ENCODE measurements around the gene PKP2.

The PKP2 gene

DNA sequence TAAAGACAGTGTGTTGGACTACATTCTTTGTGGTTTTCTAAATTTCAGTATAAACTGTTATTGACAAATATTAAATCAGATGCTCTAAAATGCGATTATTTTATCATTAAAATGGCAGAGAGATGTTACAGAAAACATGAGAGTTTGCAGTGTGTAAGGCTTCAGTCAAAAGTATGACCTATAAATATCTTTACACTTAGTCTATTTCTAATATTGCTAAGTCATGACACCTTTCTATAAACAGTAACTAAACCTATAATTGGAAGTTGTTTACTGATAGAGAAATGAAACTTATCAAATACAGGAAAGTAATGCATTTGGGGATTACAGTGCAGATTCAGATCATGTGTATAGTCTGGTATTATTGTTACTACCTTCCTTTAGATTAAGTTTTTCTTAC lies 72.0 kb downstream of the PKP2 start:
- DNase-seq, result no peak

GRCh38 chr12:32822344-32822743 lies 74.2 kb downstream of the PKP2 start:
- Mint-ChIP-seq H3K27ac (no peak overlapping the region), H3K4me3 (no peak overlapping the region)

More for the DNA sequence above, 72.0 kb downstream of the PKP2 start:
- Mint-ChIP-seq H3K27ac (no peak overlapping the region), H3K9me3 (no peaks in the 10 kb centered on the region), H3K4me1 (no peaks in the 10 kb centered on the region), H3K4me3 (no peak overlapping the region), H3K36me3 (ENCODE audit: low read depth) (no peaks in the 10 kb centered on the region), H3K27me3 (peaks cover 2% of the 10 kb centered on the region)
- no peak for ATAC-seq

DNA sequence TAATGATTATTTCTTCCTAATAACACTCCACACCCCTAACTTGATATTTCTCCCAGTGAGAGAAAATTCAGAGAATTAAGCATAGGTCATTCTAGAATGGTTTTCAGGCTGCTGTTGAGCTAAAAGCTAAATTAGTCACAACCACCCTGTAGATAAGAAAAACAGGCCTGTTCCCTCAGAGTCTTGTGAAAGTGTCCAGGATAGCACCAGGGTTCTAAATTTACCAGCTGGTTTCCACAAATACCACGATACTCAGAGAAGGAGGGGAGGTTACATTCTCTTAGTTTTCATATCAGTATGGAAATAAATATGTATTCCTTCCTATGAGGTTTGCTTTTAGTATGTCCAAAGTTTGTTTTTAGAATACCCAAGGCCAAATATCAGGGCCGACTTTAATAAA lies 74.9 kb downstream of the PKP2 start:
- H3K4me3 Mint-ChIP-seq, result no peak overlapping the region
- ATAC-seq (no peak), DNase-seq (no peak)
- no peaks in the 10 kb centered on the region for H3K9me3 Mint-ChIP-seq
- H3K27me3 Mint-ChIP-seq, result peaks cover 6% of the 10 kb centered on the region
- no peaks in the 10 kb centered on the region for H3K36me3 Mint-ChIP-seq (ENCODE audit: low read depth)
- H3K4me1 Mint-ChIP-seq, result no peaks in the 10 kb centered on the region
- no peak overlapping the region for H3K27ac Mint-ChIP-seq

More at GRCh38 chr12:32822344-32822743, 74.2 kb downstream of the PKP2 start:
- no peaks in the 10 kb centered on the region for H3K9me3 Mint-ChIP-seq
- peaks cover 5% of the 10 kb centered on the region for H3K27me3 Mint-ChIP-seq
- no peak for ATAC-seq
- H3K36me3 Mint-ChIP-seq (ENCODE audit: low read depth), result no peaks in the 10 kb centered on the region
- no peak for DNase-seq
- no peaks in the 10 kb centered on the region for H3K4me1 Mint-ChIP-seq

DNA sequence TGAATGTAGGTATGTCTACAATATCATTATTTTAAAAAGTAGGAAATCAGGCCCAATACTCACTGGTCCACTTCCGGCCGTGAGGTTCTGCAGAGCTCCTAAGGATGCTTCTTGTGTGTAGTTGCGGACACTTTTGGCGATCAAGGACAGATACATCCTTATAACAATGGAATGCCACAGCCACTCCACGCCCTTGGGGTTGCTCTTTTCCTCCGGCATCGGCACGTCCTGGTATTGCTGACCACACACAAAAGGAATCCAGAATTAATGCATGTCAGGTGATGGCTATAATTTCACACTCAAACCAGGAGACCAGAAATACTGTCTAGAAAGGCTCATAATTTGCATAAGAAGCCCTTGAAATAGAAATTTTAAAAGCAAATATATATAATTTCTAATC lies 75.3 kb downstream of the PKP2 start:
- no peak overlapping the region for H3K4me3 Mint-ChIP-seq
- H3K27ac Mint-ChIP-seq, result no peak overlapping the region
- H3K27me3 Mint-ChIP-seq, result peaks cover 6% of the 10 kb centered on the region
- DNase-seq (no peak), ATAC-seq (no peak)
- no peaks in the 10 kb centered on the region for H3K4me1 Mint-ChIP-seq
- H3K9me3 Mint-ChIP-seq, result no peaks in the 10 kb centered on the region
- H3K36me3 Mint-ChIP-seq (ENCODE audit: low read depth), result no peaks in the 10 kb centered on the region

DNA sequence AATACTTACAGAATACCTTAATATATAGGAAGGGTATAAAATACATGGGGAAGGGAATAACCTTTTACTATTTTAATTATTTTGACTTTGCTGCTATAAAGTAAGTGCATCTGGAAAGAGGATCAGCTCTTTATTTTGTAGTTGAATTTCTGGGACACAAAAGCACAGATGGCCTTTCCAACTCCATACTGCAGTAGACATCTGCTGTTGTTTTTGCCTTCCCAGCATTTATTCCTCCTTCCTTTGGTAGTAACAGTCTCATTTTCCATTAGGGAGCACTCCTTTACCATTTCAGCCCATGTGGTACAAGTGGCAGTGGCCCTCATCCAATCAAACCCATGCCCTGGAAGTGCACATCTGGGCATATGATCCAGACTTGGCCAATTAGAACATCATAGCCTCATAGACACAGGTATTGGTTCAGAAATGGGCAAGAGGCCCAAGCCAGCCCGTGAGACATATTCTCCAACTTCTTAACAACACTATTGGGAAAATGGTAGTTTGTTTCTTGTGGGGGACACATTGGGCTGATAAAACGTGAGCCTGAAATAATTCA lies 76.1 kb downstream of the PKP2 start:
- H3K9me3 Mint-ChIP-seq, result no peaks in the 10 kb centered on the region
- ATAC-seq (no peak), DNase-seq (no peak)
- H3K4me1 Mint-ChIP-seq, result no peaks in the 10 kb centered on the region
- peaks cover 6% of the 10 kb centered on the region for H3K27me3 Mint-ChIP-seq
- no peak overlapping the region for H3K27ac Mint-ChIP-seq
- no peak overlapping the region for H3K4me3 Mint-ChIP-seq
- H3K36me3 Mint-ChIP-seq (ENCODE audit: low read depth), result no peaks in the 10 kb centered on the region

GRCh38 chr12:32819424-32819823 lies 77.2 kb downstream of the PKP2 start:
- Mint-ChIP-seq H3K9me3 (no peaks in the 10 kb centered on the region), H3K27me3 (peaks cover 8% of the 10 kb centered on the region), H3K4me1 (no peaks in the 10 kb centered on the region), H3K36me3 (ENCODE audit: low read depth) (no peaks in the 10 kb centered on the region), H3K27ac (no peak overlapping the region), H3K4me3 (no peak overlapping the region)
- ATAC-seq (no peak), DNase-seq (no peak)

DNA sequence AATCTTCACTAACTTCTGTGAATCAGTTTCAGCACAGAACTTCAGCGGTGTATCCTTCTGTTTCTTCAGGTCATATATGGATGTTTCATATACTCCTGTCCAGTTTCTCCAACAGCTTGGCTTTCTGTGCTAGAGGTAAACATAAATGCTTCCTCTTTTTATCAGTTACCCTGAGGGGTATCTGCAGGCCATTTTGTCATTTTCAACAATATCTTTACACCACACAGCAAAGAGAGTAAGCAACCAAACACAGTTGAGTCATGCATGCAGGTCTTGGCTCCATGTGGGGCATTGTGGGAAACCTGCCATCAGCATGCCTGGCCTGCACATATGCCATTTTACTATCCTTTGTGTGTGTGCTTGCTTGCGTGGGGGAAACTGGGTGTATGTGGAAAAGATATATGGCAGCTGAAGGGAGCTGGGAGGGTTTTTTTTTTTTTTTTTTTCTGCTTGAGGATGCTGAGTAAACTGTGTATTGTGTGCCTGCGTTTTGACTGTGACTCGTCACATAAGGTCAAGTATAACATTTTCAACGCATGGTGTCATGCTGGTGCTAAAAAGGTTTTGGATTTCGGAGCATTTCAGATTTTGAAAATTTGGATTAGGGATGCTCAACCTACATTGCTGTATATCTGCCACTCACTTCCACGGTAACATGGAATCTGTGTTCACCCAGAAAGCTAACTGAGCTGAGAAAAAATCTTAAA lies 84.7 kb downstream of the PKP2 start:
- no peak for ATAC-seq
- H3K4me1 Mint-ChIP-seq, result no peaks in the 10 kb centered on the region

DNA sequence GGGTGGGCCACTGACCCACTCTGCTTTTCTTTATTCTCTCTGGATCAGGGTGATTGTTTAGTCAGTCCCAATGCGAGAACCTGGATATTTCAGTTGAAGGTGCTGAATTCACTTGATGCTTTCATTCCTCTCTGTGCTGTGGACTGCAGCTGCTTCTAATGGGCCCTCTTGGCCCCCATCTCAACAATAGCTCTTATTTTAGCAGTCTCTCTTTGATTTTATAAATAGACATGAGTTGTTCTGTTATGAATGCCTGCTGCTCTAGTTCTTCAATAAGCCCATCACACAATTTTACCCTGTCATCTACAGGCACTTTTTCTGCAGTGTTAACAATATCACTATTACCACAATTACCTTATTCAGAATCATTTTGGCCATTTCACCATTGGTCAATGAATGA lies 86.7 kb downstream of the PKP2 start:
- H3K4me3 Mint-ChIP-seq, result no peak overlapping the region
- DNase-seq (no peak), ATAC-seq (no peak)
- peaks cover 2% of the 10 kb centered on the region for H3K27me3 Mint-ChIP-seq
- no peak overlapping the region for H3K27ac Mint-ChIP-seq
- no peaks in the 10 kb centered on the region for H3K4me1 Mint-ChIP-seq
- H3K9me3 Mint-ChIP-seq, result peaks cover 6% of the 10 kb centered on the region
- H3K36me3 Mint-ChIP-seq (ENCODE audit: low read depth), result no peaks in the 10 kb centered on the region

More for the DNA sequence above, 84.7 kb downstream of the PKP2 start:
- no peak overlapping the region for H3K4me3 Mint-ChIP-seq
- H3K36me3 Mint-ChIP-seq (ENCODE audit: low read depth), result no peaks in the 10 kb centered on the region
- no peak for DNase-seq
- H3K27ac Mint-ChIP-seq, result no peak overlapping the region
- H3K27me3 Mint-ChIP-seq, result peaks cover 4% of the 10 kb centered on the region
- H3K9me3 Mint-ChIP-seq, result peaks cover 6% of the 10 kb centered on the region

- Mint-ChIP-seq H3K27ac (no peak overlapping the region), H3K27me3 (peaks cover 2% of the 10 kb centered on the region), H3K4me1 (no peaks in the 10 kb centered on the region), H3K36me3 (ENCODE audit: low read depth) (no peaks in the 10 kb centered on the region), H3K4me3 (no peak overlapping the region), H3K9me3 (peaks cover 6% of the 10 kb centered on the region)
- ATAC-seq (no peak), DNase-seq (no peak)
Observed at GRCh38 chr12:32809196-32809595, 87.4 kb downstream of the PKP2 start.

- DNase-seq (no peak), ATAC-seq (no peak)
- no peak overlapping the region for H3K4me3 Mint-ChIP-seq
- H3K4me1 Mint-ChIP-seq, result no peaks in the 10 kb centered on the region
- no peaks in the 10 kb centered on the region for H3K36me3 Mint-ChIP-seq (ENCODE audit: low read depth)
- peaks cover 6% of the 10 kb centered on the region for H3K9me3 Mint-ChIP-seq
- H3K27ac Mint-ChIP-seq, result no peak overlapping the region
- peaks cover 2% of the 10 kb centered on the region for H3K27me3 Mint-ChIP-seq
Observed at GRCh38 chr12:32804301-32804700, 92.3 kb downstream of the PKP2 start.

- H3K4me3 Mint-ChIP-seq, result no peak overlapping the region
- no peaks in the 10 kb centered on the region for H3K4me1 Mint-ChIP-seq
- H3K27me3 Mint-ChIP-seq, result no peaks in the 10 kb centered on the region
- ATAC-seq (no peak), DNase-seq (no peak)
- H3K9me3 Mint-ChIP-seq, result no peaks in the 10 kb centered on the region
- H3K36me3 Mint-ChIP-seq (ENCODE audit: low read depth), result no peaks in the 10 kb centered on the region
- H3K27ac Mint-ChIP-seq, result no peak overlapping the region
Observed at GRCh38 chr12:32801269-32801980, 95.2 kb downstream of the PKP2 start.

DNA sequence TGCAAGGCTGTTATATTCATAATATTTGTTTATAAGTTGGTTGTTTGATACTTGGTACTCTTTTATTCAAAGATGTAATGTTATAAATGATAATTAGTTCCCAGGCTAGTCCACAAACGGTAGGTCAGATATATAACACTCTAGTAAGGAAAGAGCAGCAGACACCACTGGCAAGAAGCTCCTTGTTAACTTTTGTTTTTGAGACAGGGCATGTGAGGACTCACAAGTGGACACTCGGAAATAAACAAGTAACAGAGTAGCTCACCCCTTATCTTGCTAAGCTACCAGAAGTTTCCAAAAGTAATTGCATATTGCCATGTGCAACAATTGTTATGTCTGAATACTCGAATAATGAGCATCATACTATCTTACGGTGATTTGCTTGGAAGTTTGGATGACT lies 102.3 kb downstream of the PKP2 start:
- no peaks in the 10 kb centered on the region for H3K36me3 Mint-ChIP-seq (ENCODE audit: low read depth)
- H3K4me3 Mint-ChIP-seq, result no peak overlapping the region
- no peaks in the 10 kb centered on the region for H3K9me3 Mint-ChIP-seq
- H3K4me1 Mint-ChIP-seq, result no peaks in the 10 kb centered on the region
- ATAC-seq (no peak), DNase-seq (no peak)
- H3K27me3 Mint-ChIP-seq, result peaks cover 1% of the 10 kb centered on the region
- H3K27ac Mint-ChIP-seq, result no peak overlapping the region

DNA sequence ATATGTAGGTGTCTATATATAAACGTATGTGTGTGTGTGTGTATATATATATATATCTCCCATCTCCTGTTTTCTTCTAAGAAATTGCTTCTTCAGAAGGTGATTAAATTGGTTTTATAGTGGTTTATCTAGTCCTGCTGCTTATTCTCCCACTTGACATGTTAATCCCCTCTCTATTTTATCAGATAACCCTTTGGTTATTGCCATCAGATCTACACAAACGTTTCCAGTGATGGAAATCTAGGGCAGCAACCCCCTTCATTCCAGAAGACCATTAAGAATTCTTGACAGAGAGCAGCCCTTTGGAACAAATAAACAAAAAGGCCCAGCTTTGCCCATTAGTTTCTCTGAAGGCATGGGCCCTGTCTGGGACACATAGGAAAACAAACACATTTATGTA lies 106.7 kb downstream of the PKP2 start:
- no peak overlapping the region for H3K27ac Mint-ChIP-seq
- no peak overlapping the region for H3K4me3 Mint-ChIP-seq
- no peaks in the 10 kb centered on the region for H3K27me3 Mint-ChIP-seq
- no peaks in the 10 kb centered on the region for H3K9me3 Mint-ChIP-seq
- H3K36me3 Mint-ChIP-seq (ENCODE audit: low read depth), result no peaks in the 10 kb centered on the region
- DNase-seq (no peak), ATAC-seq (no peak)
- H3K4me1 Mint-ChIP-seq, result no peaks in the 10 kb centered on the region

- no peaks in the 10 kb centered on the region for H3K4me1 Mint-ChIP-seq
- no peak overlapping the region for H3K4me3 Mint-ChIP-seq
- no peak overlapping the region for H3K27ac Mint-ChIP-seq
- DNase-seq, result no peak
- H3K9me3 Mint-ChIP-seq, result no peaks in the 10 kb centered on the region
- no peak for ATAC-seq
- H3K36me3 Mint-ChIP-seq (ENCODE audit: low read depth), result no peaks in the 10 kb centered on the region
- H3K27me3 Mint-ChIP-seq, result no peaks in the 10 kb centered on the region
Observed at GRCh38 chr12:32789446-32789845, 107.1 kb downstream of the PKP2 start.

DNA sequence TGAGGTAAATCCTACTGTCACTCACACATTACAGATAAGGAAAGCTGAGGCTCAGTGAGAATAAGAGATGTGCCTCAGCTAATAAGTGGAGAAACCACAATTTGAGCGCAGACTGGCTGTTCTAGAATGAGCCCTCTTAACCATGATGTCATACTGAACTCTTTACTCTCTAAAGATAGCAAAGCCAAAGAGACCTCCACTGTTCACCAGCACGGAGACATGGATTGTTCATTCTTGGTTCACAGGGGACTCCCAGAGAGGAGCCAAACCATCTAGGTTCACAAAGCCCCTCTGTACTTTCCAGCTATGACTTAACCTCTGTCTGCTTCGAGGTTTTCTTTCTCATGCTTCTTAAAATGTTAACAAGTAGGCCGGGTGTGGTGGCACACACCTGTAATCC lies 108.2 kb downstream of the PKP2 start:
- Mint-ChIP-seq H3K4me3 (no peak overlapping the region), H3K4me1 (no peaks in the 10 kb centered on the region), H3K9me3 (no peaks in the 10 kb centered on the region), H3K36me3 (ENCODE audit: low read depth) (no peaks in the 10 kb centered on the region), H3K27me3 (no peaks in the 10 kb centered on the region), H3K27ac (no peak overlapping the region)
- DNase-seq, result no peak
- ATAC-seq, result no peak
